GM12878 (cell line): ENCODE measurements around the gene FGF23. TPM values are rescaled to one million over a fixed set of nuclear protein-coding genes. Genes with fewer than 3 reads are reported as not detected.

ENCODE experiments used
- ATAC-seq: fragments of 200-7000 bp; cut with Tn5 transposase; 3 replicates; pipeline ENCODE4 v1.9.1; 2020; ENCODE audit warnings: mild to moderate bottlenecking, moderate library complexity
- BruUV-seq: library from RNA; stranded (reverse); fragments of 400-500 nt; replicated peaks from 2 replicates; lab custom pipeline; 2021; lab: Mats Ljungman, UMichigan
- CTCF ChIA-PET: fragments of 300-600 bp; sonication (Branson Sonifier 250); formaldehyde crosslinking; extraction: SDS; loops from one replicate; lab custom pipeline; 2021; ENCODE audit warnings: inconsistent platforms; lab: Yijun Ruan, JAX
- POLR2A ChIA-PET: fragments of 350-600 bp; formaldehyde crosslinking; extraction: SDS; loops from one replicate; lab custom pipeline; 2021; ENCODE audit warnings: inconsistent platforms; lab: Charles Lee
- RAD21 ChIA-PET: fragments of 300-600 bp; sonication (Branson Sonifier 250); formaldehyde crosslinking; loops from one replicate; lab custom pipeline; 2023; ENCODE audit warnings: antibody characterized with exemption; ENCODE audit not compliant: unreplicated experiment; lab: Charles Lee
- SMC1A ChIA-PET: fragments of 300-600 bp; sonication (Branson Sonifier 250); formaldehyde crosslinking; loops from one replicate; lab custom pipeline; 2023; ENCODE audit not compliant: unreplicated experiment, uncharacterized antibody; lab: Charles Lee
- DNase-seq: peaks from one replicate; pipeline ENCODE4 v3.0.0-alpha.2; 2011; ENCODE audit warnings: low read depth, low spot score
- FAIRE-seq: peaks from 3 replicates; lab custom pipeline; 2011; peaks lifted over from hg19 to GRCh38; lab: Jason Lieb, UNC
- H2AFZ ChIP-seq: 2 replicates; pipeline ENCODE4 v1.6.0; 2011; ENCODE audit warnings: low read depth, low read length, control low read depth; ENCODE audit not compliant: control insufficient read depth
- H3K27ac ChIP-seq: 2 replicates; pipeline ENCODE4 v1.5.1; 2011; ENCODE audit warnings: control low read depth; ENCODE audit not compliant: control insufficient read depth, insufficient read depth
- H3K27me3 ChIP-seq, 2 experiments: replicated peaks in 1 of 2; 2 replicates each; pipeline versions ENCODE4 v1.6.0 to v1.6.1; 2011; ENCODE audit warnings: low read length in 1 of 2; ENCODE audit not compliant: control insufficient read depth in 2 of 2, insufficient read depth in 2 of 2
- H3K36me3 ChIP-seq, 2 experiments: 2 replicates each; pipeline ENCODE4 v1.5.1; 2011; ENCODE audit warnings: low read length in 1 of 2; ENCODE audit not compliant: control insufficient read depth in 2 of 2, insufficient read depth in 2 of 2
- H3K4me1 ChIP-seq: 2 replicates; pipeline ENCODE4 v1.6.1; 2011; ENCODE audit warnings: mild to moderate bottlenecking, low read length, moderate library complexity, mixed read lengths; ENCODE audit not compliant: control insufficient read depth, insufficient read depth
- H3K4me2 ChIP-seq: 2 replicates; pipeline ENCODE4 v1.6.0; 2011; ENCODE audit warnings: control low read depth; ENCODE audit not compliant: control insufficient read depth, insufficient read depth
- H3K4me3 ChIP-seq: fragments of 200-600 bp; sonication (generic); 2 replicates; pipeline ENCODE4 v1.5.1; 2016
- H3K79me2 ChIP-seq: 2 replicates; pipeline ENCODE4 v1.6.0; 2011; ENCODE audit warnings: low read length; ENCODE audit not compliant: control insufficient read depth, insufficient read depth
- H3K9ac ChIP-seq: 2 replicates; pipeline ENCODE4 v1.8.0; 2011; ENCODE audit warnings: low read length, control low read depth, mixed read lengths; ENCODE audit not compliant: control insufficient read depth, insufficient read depth
- H3K9me3 ChIP-seq: replicated peaks from 3 replicates; pipeline ENCODE4 v1.5.1; 2011; ENCODE audit warnings: mild to moderate bottlenecking, low read length; ENCODE audit not compliant: control insufficient read depth, insufficient read depth
- H4K20me1 ChIP-seq: 2 replicates; pipeline ENCODE4 v1.6.0; 2011; ENCODE audit not compliant: control insufficient read depth, insufficient read depth
- CBFB ChIP-seq: IDR thresholded peaks from 2 replicates; pipeline ENCODE4 v1.6.1; 2016; ENCODE audit warnings: antibody characterized with exemption, low read depth
- MYB ChIP-seq: fragments of 150-350 bp; IDR thresholded peaks from 2 replicates; pipeline ENCODE4 v1.6.1; 2014; ENCODE audit warnings: mild to moderate bottlenecking, low read depth, low read length, borderline replicate concordance
- NFYA ChIP-seq: IDR thresholded peaks from 2 replicates; pipeline ENCODE4 v1.6.1; 2011; ENCODE audit warnings: low read depth, mild to moderate bottlenecking, low read length, improper control_type of control experiment, borderline replicate concordance
- RAD51 ChIP-seq: fragments of 450-650 bp; IDR thresholded peaks from 2 replicates; pipeline ENCODE4 v1.6.1; 2016; ENCODE audit warnings: moderate library complexity, mild to moderate bottlenecking, inconsistent platforms
- TARDBP ChIP-seq: IDR thresholded peaks from 2 replicates; pipeline ENCODE4 v1.6.1; 2016; ENCODE audit warnings: borderline replicate concordance
- WRNIP1 ChIP-seq: IDR thresholded peaks from 2 replicates; pipeline ENCODE4 v1.6.1; 2011; ENCODE audit warnings: low read depth, low read length, improper control_type of control experiment, borderline replicate concordance
- ZNF217 ChIP-seq: fragments of 450-650 bp; IDR thresholded peaks from 2 replicates; pipeline ENCODE4 v1.6.1; 2017; ENCODE audit warnings: antibody characterized with exemption, mild to moderate bottlenecking
- WGBS: methylation state at CpG from one replicate; pipeline ENCODE4 v1.1.6; 2016; ENCODE audit warnings: low lambda C conversion rate; ENCODE audit not compliant: insufficient replicate concordance, insufficient coverage; ENCODE audit errors: missing lambda C conversion rate; 5-methylcytosine and 5-hydroxymethylcytosine counted together
- in situ Hi-C: fragments of 300-500 bp; cut with MboI; formaldehyde crosslinking; loops from 9 replicates; pipeline ENCODE4 v1.14.3; 2018; ENCODE audit warnings: mixed read lengths
- intact Hi-C: fragments of 100-400 bp; cut with micrococcal nuclease; formaldehyde crosslinking; loops from one replicate; pipeline ENCODE4 v1.14.2; 2022; ENCODE audit not compliant: unreplicated experiment
- polyA plus RNA-seq, 11 experiments: library from polyadenylated mRNA; depleted of rRNA in 4 of 11; unstranded in 6 of 11; stranded (reverse) in 5 of 11; fragments of >200 nt; fragmentation: Nextera tagmentation in 4 of 11; fragmentation: Illumina TruSeq in 1 of 11; extraction: Ambion mirVana in 4 of 11; extraction: Trizol in 1 of 11; gene quantifications; 1 replicate in 1 of 11; 2 replicates in 10 of 11; pipeline versions ENCODE4 v1.2.1 to v1.2.3, GENCODE V29; 2011 to 2016; ENCODE audit warnings: inconsistent platforms in 2 of 11, missing spikeins in 2 of 11, low read depth in 1 of 11
- total RNA-seq, 4 experiments: library from RNA; depleted of rRNA in 3 of 4; stranded (reverse); fragments of >200 nt in 3 of 4; fragmentation: Illumina TruSeq in 1 of 4; extraction: Trizol in 1 of 4; gene quantifications; 2 replicates each; pipeline versions ENCODE4 v1.2.1 to v1.2.3, GENCODE V29; 2013 to 2021
- TF ChIP-seq, protein P1 (sequence below): IDR thresholded peaks from 2 replicates; pipeline ENCODE4 v1.6.1; 2012; ENCODE audit warnings: low read depth, low read length, improper control_type of control experiment
- TF ChIP-seq, protein P2 (sequence below): fragments of 450-650 bp; formaldehyde crosslinking; IDR thresholded peaks from 2 replicates; pipeline ENCODE4 v1.4.0; 2020; ENCODE audit warnings: mild to moderate bottlenecking, moderate library complexity

The FGF23 gene
- total and polyA plus RNA-seq, 10 of the 15 experiments (the other 5 are each of a cell fraction or from before 2014, with no cell fraction given) = not detected

DNA sequence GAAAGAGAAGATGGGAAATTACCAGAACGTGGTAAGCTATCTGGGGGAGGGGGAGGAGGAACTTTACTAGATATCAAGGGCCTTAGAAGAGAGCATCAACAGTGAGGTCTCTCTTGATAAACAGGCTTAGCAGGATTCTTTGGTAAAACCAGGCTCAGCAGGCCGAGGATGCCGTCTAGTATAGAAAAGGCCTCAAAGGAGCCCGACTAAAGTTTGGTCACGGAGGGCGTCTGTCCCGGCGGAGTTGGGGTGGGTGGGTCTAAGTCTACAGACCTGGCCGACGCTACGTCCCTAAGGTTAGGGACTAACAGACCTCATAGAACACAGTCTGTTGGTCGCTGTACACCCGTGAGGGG lies 59.0 kb downstream of the FGF23 start:
- peak overlapping the region; percentile 79 for H2AFZ ChIP-seq
- 2% methylated on average over 13 of the region's 13 CpGs for WGBS
- DNase-seq = no peak
- H3K27ac ChIP-seq = peak overlapping the region; percentile 52
- BruUV-seq = TSS peak; percentile 98
- in situ Hi-C loops (no loop called here), intact Hi-C loops (loop anchor here (5.0 kb wide), 1 partner anchor 217 kb away; the partner anchor contains the start of gene RAD51AP1)
- peak; percentile 50 for ATAC-seq
- ChIA-PET RAD21 (no interaction called here), SMC1A (interaction anchor here (1.2 to 1.5 kb wide), 2 partner anchors 52 to 322 kb away, joined by 3 read pairs; no protein-coding TSS in a partner anchor), POLR2A (no interaction called here), CTCF (interaction anchor here (2.0 kb wide), 1 partner anchor 11 kb away, joined by 5 read pairs; no protein-coding TSS in a partner anchor)
- peaks cover 32% of the 10 kb centered on the region for H3K79me2 ChIP-seq
- no peaks in the 10 kb centered on the region for H3K9me3 ChIP-seq
- no peaks in the 10 kb centered on the region for H3K27me3 ChIP-seq
- FAIRE-seq = no peak
- peaks cover 3% of the 10 kb centered on the region; the same call in 1 of the 2 replicates for H3K4me1 ChIP-seq
- TF ChIP-seq RAD51 (no peak), ZNF217 (no peak), MYB (no peak), NFYA (no peak), WRNIP1 (no peak), TARDBP (no peak), CBFB (no peak)
- TF ChIP-seq, protein P1, sequence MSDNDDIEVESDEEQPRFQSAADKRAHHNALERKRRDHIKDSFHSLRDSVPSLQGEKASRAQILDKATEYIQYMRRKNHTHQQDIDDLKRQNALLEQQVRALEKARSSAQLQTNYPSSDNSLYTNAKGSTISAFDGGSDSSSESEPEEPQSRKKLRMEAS = no peak
- TF ChIP-seq, protein P2, sequence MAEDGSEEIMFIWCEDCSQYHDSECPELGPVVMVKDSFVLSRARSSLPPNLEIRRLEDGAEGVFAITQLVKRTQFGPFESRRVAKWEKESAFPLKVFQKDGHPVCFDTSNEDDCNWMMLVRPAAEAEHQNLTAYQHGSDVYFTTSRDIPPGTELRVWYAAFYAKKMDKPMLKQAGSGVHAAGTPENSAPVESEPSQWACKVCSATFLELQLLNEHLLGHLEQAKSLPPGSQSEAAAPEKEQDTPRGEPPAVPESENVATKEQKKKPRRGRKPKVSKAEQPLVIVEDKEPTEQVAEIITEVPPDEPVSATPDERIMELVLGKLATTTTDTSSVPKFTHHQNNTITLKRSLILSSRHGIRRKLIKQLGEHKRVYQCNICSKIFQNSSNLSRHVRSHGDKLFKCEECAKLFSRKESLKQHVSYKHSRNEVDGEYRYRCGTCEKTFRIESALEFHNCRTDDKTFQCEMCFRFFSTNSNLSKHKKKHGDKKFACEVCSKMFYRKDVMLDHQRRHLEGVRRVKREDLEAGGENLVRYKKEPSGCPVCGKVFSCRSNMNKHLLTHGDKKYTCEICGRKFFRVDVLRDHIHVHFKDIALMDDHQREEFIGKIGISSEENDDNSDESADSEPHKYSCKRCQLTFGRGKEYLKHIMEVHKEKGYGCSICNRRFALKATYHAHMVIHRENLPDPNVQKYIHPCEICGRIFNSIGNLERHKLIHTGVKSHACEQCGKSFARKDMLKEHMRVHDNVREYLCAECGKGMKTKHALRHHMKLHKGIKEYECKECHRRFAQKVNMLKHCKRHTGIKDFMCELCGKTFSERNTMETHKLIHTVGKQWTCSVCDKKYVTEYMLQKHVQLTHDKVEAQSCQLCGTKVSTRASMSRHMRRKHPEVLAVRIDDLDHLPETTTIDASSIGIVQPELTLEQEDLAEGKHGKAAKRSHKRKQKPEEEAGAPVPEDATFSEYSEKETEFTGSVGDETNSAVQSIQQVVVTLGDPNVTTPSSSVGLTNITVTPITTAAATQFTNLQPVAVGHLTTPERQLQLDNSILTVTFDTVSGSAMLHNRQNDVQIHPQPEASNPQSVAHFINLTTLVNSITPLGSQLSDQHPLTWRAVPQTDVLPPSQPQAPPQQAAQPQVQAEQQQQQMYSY (CRISPR knock-in tag) = no peak
- H3K4me2 ChIP-seq = peak overlapping the region; percentile 68
- peak overlapping the region; percentile 88 for H3K4me3 ChIP-seq
- H3K9ac ChIP-seq = peak overlapping the region; percentile 60
- H3K36me3 ChIP-seq = no peaks in the 10 kb centered on the region; a peak in 1 of 4 replicates
- H4K20me1 ChIP-seq = no peaks in the 10 kb centered on the region

Other genes starting within 250 kb of the FGF23 start
- gene CCND2, start 106.0 kb downstream of the FGF23 start, total RNA-seq (2014; rRNA removed) = 141 and 159 TPM in 2 replicates
- 162 and 163 TPM in 2 replicates for gene CCND2, start 106.0 kb downstream of the FGF23 start, total RNA-seq (2014; rRNA removed; fragmentation: Illumina TruSeq; extraction: Trizol)
- 248 and 260 TPM in 2 replicates for gene CCND2, start 106.0 kb downstream of the FGF23 start, total RNA-seq (2021)
- 256 and 263 TPM in 2 replicates for gene CCND2, start 106.0 kb downstream of the FGF23 start, polyA plus RNA-seq (2011; rRNA removed)
- 37.5 and 44.7 TPM in 2 replicates for gene CCND2, start 106.0 kb downstream of the FGF23 start, polyA plus RNA-seq (2014; fragmentation: Illumina TruSeq; extraction: Trizol)
- gene CCND2, start 106.0 kb downstream of the FGF23 start, polyA plus RNA-seq (2014; fragmentation: Nextera tagmentation; extraction: Ambion mirVana) = 100 to 1,000 TPM in 1 of 2 experiments, 10 to 100 TPM in 1; 30.1 to 100 TPM
- gene CCND2, start 106.0 kb downstream of the FGF23 start, polyA plus RNA-seq (2014; rRNA removed) = 73.6 and 78.9 TPM in 2 replicates
- 100 to 1,000 TPM; 183 to 200 TPM for gene CCND2, start 106.0 kb downstream of the FGF23 start, polyA plus RNA-seq (2016; fragmentation: Nextera tagmentation; extraction: Ambion mirVana)
- 8.7 and 10.6 TPM in 2 replicates for gene TIGAR, start 58.5 kb downstream of the FGF23 start, total RNA-seq (2014; rRNA removed)
- 10.4 and 10.7 TPM in 2 replicates for gene TIGAR, start 58.5 kb downstream of the FGF23 start, total RNA-seq (2014; rRNA removed; fragmentation: Illumina TruSeq; extraction: Trizol)
- 7.6 and 11.5 TPM in 2 replicates for gene TIGAR, start 58.5 kb downstream of the FGF23 start, total RNA-seq (2021)
- gene TIGAR, start 58.5 kb downstream of the FGF23 start, polyA plus RNA-seq (2011; rRNA removed) = 10.1 and 39.4 TPM in 2 replicates
- 18.9 and 21.8 TPM in 2 replicates for gene TIGAR, start 58.5 kb downstream of the FGF23 start, polyA plus RNA-seq (2014; fragmentation: Illumina TruSeq; extraction: Trizol)
- gene TIGAR, start 58.5 kb downstream of the FGF23 start, polyA plus RNA-seq (2014; fragmentation: Nextera tagmentation; extraction: Ambion mirVana) = 10 to 100 TPM; 32.9 to 45.7 TPM
- 14.1 and 15.9 TPM in 2 replicates for gene TIGAR, start 58.5 kb downstream of the FGF23 start, polyA plus RNA-seq (2014; rRNA removed)
- gene TIGAR, start 58.5 kb downstream of the FGF23 start, polyA plus RNA-seq (2016; fragmentation: Nextera tagmentation; extraction: Ambion mirVana) = 10 to 100 TPM; 39.0 to 40.6 TPM
- not detected in 2 replicates for gene FGF6, start 66.1 kb upstream of the FGF23 start, total RNA-seq (2014; rRNA removed)
- gene FGF6, start 66.1 kb upstream of the FGF23 start, total RNA-seq (2014; rRNA removed; fragmentation: Illumina TruSeq; extraction: Trizol) = not detected in 2 replicates
- not detected in 2 replicates for gene FGF6, start 66.1 kb upstream of the FGF23 start, total RNA-seq (2021)
- gene FGF6, start 66.1 kb upstream of the FGF23 start, polyA plus RNA-seq (2011; rRNA removed) = not detected in 2 replicates
- not detected in 2 replicates for gene FGF6, start 66.1 kb upstream of the FGF23 start, polyA plus RNA-seq (2014; fragmentation: Illumina TruSeq; extraction: Trizol)
- gene FGF6, start 66.1 kb upstream of the FGF23 start, polyA plus RNA-seq (2014; fragmentation: Nextera tagmentation; extraction: Ambion mirVana) = not detected
- not detected in 2 replicates for gene FGF6, start 66.1 kb upstream of the FGF23 start, polyA plus RNA-seq (2014; rRNA removed)
- not detected for gene FGF6, start 66.1 kb upstream of the FGF23 start, polyA plus RNA-seq (2016; fragmentation: Nextera tagmentation; extraction: Ambion mirVana)
- gene RAD51AP1, start 159.2 kb upstream of the FGF23 start, total RNA-seq (2014; rRNA removed) = 22.3 and 32.6 TPM in 2 replicates
- 44.9 and 48.7 TPM in 2 replicates for gene RAD51AP1, start 159.2 kb upstream of the FGF23 start, total RNA-seq (2014; rRNA removed; fragmentation: Illumina TruSeq; extraction: Trizol)
- gene RAD51AP1, start 159.2 kb upstream of the FGF23 start, total RNA-seq (2021) = 29.7 and 31.9 TPM in 2 replicates
- 47.5 and 87.5 TPM in 2 replicates for gene RAD51AP1, start 159.2 kb upstream of the FGF23 start, polyA plus RNA-seq (2011; rRNA removed)
- 56.7 and 69.4 TPM in 2 replicates for gene RAD51AP1, start 159.2 kb upstream of the FGF23 start, polyA plus RNA-seq (2014; fragmentation: Illumina TruSeq; extraction: Trizol)
- 10 to 100 TPM; 71.4 to 86.0 TPM for gene RAD51AP1, start 159.2 kb upstream of the FGF23 start, polyA plus RNA-seq (2014; fragmentation: Nextera tagmentation; extraction: Ambion mirVana)
- gene RAD51AP1, start 159.2 kb upstream of the FGF23 start, polyA plus RNA-seq (2014; rRNA removed) = 24.8 and 29.6 TPM in 2 replicates
- 10 to 100 TPM; 53.0 to 60.0 TPM for gene RAD51AP1, start 159.2 kb upstream of the FGF23 start, polyA plus RNA-seq (2016; fragmentation: Nextera tagmentation; extraction: Ambion mirVana)
- 47.5 and 53.9 TPM in 2 replicates for gene DYRK4, start 182.5 kb upstream of the FGF23 start, total RNA-seq (2014; rRNA removed)
- gene DYRK4, start 182.5 kb upstream of the FGF23 start, total RNA-seq (2014; rRNA removed; fragmentation: Illumina TruSeq; extraction: Trizol) = 43.7 and 44.1 TPM in 2 replicates
- gene DYRK4, start 182.5 kb upstream of the FGF23 start, total RNA-seq (2021) = 29.9 and 30.8 TPM in 2 replicates
- gene DYRK4, start 182.5 kb upstream of the FGF23 start, polyA plus RNA-seq (2011; rRNA removed) = 52.1 and 54.9 TPM in 2 replicates
- gene DYRK4, start 182.5 kb upstream of the FGF23 start, polyA plus RNA-seq (2014; fragmentation: Illumina TruSeq; extraction: Trizol) = 39.5 and 52.7 TPM in 2 replicates
- gene DYRK4, start 182.5 kb upstream of the FGF23 start, polyA plus RNA-seq (2014; fragmentation: Nextera tagmentation; extraction: Ambion mirVana) = 10 to 100 TPM; 61.4 to 66.7 TPM
- gene DYRK4, start 182.5 kb upstream of the FGF23 start, polyA plus RNA-seq (2014; rRNA removed) = 46.1 and 56.1 TPM in 2 replicates
- gene DYRK4, start 182.5 kb upstream of the FGF23 start, polyA plus RNA-seq (2016; fragmentation: Nextera tagmentation; extraction: Ambion mirVana) = 10 to 100 TPM; 41.4 to 43.0 TPM